Caco-2 (cell line): ENCODE results near the gene HRH2. TPM values are rescaled to one million over a fixed set of nuclear protein-coding genes. Genes with fewer than 3 reads are reported as not detected.
A peak's percentile ranks its signal among the peaks of the same experiment; 100 is the strongest.

Experiments used
- BruUV-seq: library from RNA; stranded (reverse); fragments of 400-500 nt; replicated peaks from 2 replicates; lab custom pipeline; 2021; lab: Mats Ljungman, UMichigan
- CTCF ChIA-PET: fragments of 300-600 bp; sonication (Branson Sonifier 250); formaldehyde crosslinking; loops from one replicate; lab custom pipeline; 2022; ENCODE audit warnings: antibody characterized with exemption; lab: Charles Lee
- POLR2A ChIA-PET: fragments of 300-600 bp; sonication (Branson Sonifier 250); formaldehyde crosslinking; loops from one replicate; lab custom pipeline; 2022; ENCODE audit warnings: antibody characterized with exemption; lab: Charles Lee
- DNase-seq, 2 experiments: peaks; one replicate each; pipeline versions ENCODE4 v3.0.0 to v3.0.0-alpha.2; 2020 to 2022
- H3K27me3 ChIP-seq: replicated peaks from 2 replicates; pipeline ENCODE4 v1.6.0; 2011; ENCODE audit warnings: low read length; ENCODE audit not compliant: control insufficient read depth, insufficient read depth
- H3K36me3 ChIP-seq: 2 replicates; pipeline ENCODE4 v1.5.1; 2011; ENCODE audit warnings: low read length; ENCODE audit not compliant: control insufficient read depth, insufficient read depth
- H3K4me1 ChIP-seq: fragments of 250-450 bp; sonication (Bioruptor Pico); 2 replicates; pipeline ENCODE4 v1.5.1; 2020; ENCODE audit warnings: mild to moderate bottlenecking
- H3K4me3 ChIP-seq: 2 replicates; pipeline ENCODE4 v1.5.1; 2011; ENCODE audit warnings: low read depth, mild to moderate bottlenecking, control low read depth, low read length
- H3K9me3 ChIP-seq: fragments of 250-450 bp; sonication (Bioruptor Pico); 2 replicates; pipeline ENCODE4 v1.5.1; 2020; ENCODE audit warnings: mild to moderate bottlenecking, moderate library complexity
- H3K27ac Mint-ChIP-seq: one replicate; pipeline ENCODE4 v1.8.0; 2022; ENCODE audit warnings: mixed read lengths; ENCODE audit not compliant: unreplicated experiment
- H3K27me3 Mint-ChIP-seq: one replicate; pipeline ENCODE4 v1.8.0; 2022; ENCODE audit warnings: mixed read lengths; ENCODE audit not compliant: insufficient read depth, unreplicated experiment
- H3K36me3 Mint-ChIP-seq: one replicate; pipeline ENCODE4 v1.8.0; 2022; ENCODE audit warnings: mild to moderate bottlenecking, mixed read lengths; ENCODE audit not compliant: insufficient read depth, unreplicated experiment
- H3K4me1 Mint-ChIP-seq: one replicate; pipeline ENCODE4 v1.8.0; 2022; ENCODE audit warnings: low read depth, mixed read lengths; ENCODE audit not compliant: unreplicated experiment
- H3K4me3 Mint-ChIP-seq: one replicate; pipeline ENCODE4 v1.8.0; 2022; ENCODE audit warnings: mild to moderate bottlenecking, moderate library complexity, mixed read lengths; ENCODE audit not compliant: unreplicated experiment
- H3K9me3 Mint-ChIP-seq: one replicate; pipeline ENCODE4 v1.8.0; 2022; ENCODE audit warnings: mixed read lengths; ENCODE audit not compliant: unreplicated experiment
- intact Hi-C: fragments of 100-400 bp; cut with micrococcal nuclease; formaldehyde crosslinking; loops from one replicate; pipeline ENCODE4 v1.10.0; 2022; ENCODE audit not compliant: unreplicated experiment
- total RNA-seq: library from RNA; stranded (reverse); gene quantifications from 2 replicates; pipeline ENCODE4 v1.2.3, GENCODE V29; 2022
- TF ChIP-seq, protein P1 (sequence below), 2 experiments: fragments of 200-600 bp in 1 of 2; IDR thresholded peaks; 1 replicate in 1 of 2; 2 replicates in 1 of 2; pipeline versions ENCODE4 v1.5.1 to v1.8.0; 2011 to 2022; ENCODE audit warnings: antibody characterized with exemption in 1 of 2, control low read depth in 1 of 2, inconsistent platforms in 1 of 2, low read depth in 1 of 2, low read length in 1 of 2, mild to moderate bottlenecking in 1 of 2, moderate library complexity in 1 of 2; ENCODE audit not compliant: insufficient read depth in 1 of 2, severe bottlenecking in 1 of 2, unreplicated experiment in 1 of 2

HRH2 gene
- total RNA-seq, 1 experiment from 2014 or later, result not detected

DNA sequence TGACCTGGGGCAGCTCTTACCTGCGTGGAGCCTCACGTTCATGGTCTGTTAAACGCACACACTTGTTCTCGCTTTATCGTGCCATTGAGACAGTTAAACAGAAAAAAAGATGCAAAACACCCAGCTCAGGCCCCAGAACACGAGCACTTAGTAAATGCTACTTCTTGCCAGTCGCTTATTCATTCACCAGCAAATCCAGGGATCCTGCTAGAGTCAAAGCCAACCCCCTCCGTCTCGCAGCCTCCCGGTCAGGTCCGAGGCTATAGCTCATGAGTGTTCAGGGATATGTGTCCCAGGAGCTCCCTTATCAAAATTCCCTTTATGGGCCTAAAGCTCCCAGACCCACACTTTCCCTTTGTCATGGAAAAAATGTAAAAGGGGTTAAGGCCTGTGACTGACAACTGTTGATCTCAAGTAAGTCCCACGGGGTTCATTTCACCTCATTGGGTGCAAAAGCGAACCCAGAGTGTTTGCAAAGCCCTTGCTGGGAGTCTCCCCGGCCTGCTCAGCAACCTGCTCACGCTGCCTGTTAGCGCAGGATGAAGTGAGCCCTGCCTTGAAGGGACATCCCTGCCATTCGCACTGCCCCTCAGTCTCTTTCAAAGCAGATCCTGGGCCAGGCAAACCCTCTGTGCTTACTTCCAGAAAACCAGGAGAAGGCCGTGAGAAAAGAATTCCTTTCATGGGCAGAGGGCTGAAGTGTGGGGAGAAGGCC lies 40.7 kb downstream of the HRH2 start:
- Histone ChIP-seq H3K9me3 (no peaks in the 10 kb centered on the region), H3K27me3 (no peaks in the 10 kb centered on the region), H3K36me3 (no peaks in the 10 kb centered on the region), H3K4me3 (no peak overlapping the region), H3K4me1 (0 out of 2 replicates have a peak, but pooled peaks cover 4% of the 10 kb centered on the region)
- Mint-ChIP-seq H3K9me3 (peaks cover 10% of the 10 kb centered on the region), H3K36me3 (peaks cover 6% of the 10 kb centered on the region), H3K4me1 (peaks cover 7% of the 10 kb centered on the region), H3K27me3 (peaks cover 4% of the 10 kb centered on the region), H3K4me3 (no peak overlapping the region), H3K27ac (peak overlapping the region; percentile 43)
- ChIA-PET CTCF (no interaction called here), POLR2A (no interaction called here)
- intact Hi-C loops, result no loop called here
- no TSS peak for BruUV-seq
- TF ChIP-seq, protein P1, sequence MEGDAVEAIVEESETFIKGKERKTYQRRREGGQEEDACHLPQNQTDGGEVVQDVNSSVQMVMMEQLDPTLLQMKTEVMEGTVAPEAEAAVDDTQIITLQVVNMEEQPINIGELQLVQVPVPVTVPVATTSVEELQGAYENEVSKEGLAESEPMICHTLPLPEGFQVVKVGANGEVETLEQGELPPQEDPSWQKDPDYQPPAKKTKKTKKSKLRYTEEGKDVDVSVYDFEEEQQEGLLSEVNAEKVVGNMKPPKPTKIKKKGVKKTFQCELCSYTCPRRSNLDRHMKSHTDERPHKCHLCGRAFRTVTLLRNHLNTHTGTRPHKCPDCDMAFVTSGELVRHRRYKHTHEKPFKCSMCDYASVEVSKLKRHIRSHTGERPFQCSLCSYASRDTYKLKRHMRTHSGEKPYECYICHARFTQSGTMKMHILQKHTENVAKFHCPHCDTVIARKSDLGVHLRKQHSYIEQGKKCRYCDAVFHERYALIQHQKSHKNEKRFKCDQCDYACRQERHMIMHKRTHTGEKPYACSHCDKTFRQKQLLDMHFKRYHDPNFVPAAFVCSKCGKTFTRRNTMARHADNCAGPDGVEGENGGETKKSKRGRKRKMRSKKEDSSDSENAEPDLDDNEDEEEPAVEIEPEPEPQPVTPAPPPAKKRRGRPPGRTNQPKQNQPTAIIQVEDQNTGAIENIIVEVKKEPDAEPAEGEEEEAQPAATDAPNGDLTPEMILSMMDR (IDR thresholded peaks at IDR 0.05; ENCODE audit: insufficient read depth in 1 of 2, low read depth in 1 of 2, low read length in 1 of 2, severe bottlenecking in 1 of 2, unreplicated experiment in 1 of 2), result no peak
- DNase-seq, result no peak

DNA sequence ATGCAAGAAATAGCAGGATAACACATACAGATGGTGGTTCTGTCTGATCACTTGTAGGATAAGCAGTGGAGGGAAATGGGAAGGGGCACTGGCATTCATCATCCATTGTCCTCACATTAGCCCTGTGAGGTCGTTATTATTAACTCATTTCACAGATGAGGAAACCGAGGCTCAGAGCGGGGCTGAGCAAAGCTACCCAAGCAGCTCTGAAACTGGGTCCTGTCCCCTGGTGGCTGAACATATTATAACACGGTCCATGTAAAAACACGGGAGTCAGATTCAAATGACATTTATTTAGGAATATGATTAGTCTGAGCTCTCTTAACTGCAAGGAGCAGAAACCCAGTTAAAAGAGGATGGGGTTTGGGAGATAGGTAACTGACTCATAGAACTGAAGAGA lies 43.1 kb downstream of the HRH2 start:
- Mint-ChIP-seq H3K4me3 (no peak overlapping the region), H3K27me3 (peaks cover 4% of the 10 kb centered on the region), H3K36me3 (peaks cover 6% of the 10 kb centered on the region), H3K4me1 (peaks cover 7% of the 10 kb centered on the region), H3K9me3 (peaks cover 10% of the 10 kb centered on the region), H3K27ac (no peak overlapping the region)
- Histone ChIP-seq H3K4me1 (peaks cover 7% of the 10 kb centered on the region), H3K36me3 (no peaks in the 10 kb centered on the region), H3K9me3 (no peaks in the 10 kb centered on the region), H3K4me3 (no peak overlapping the region), H3K27me3 (no peaks in the 10 kb centered on the region)
- DNase-seq, result peak in 1 of 2 experiments; percentile 27
- CTCF ChIA-PET, result interaction anchor here (1.0 to 1.3 kb wide), 5 partner anchors 12 to 169 kb away, joined by 3 to 6 read pairs (median 5); no protein-coding TSS in a partner anchor
- TF ChIP-seq, protein P1 (IDR thresholded peaks at IDR 0.05; ENCODE audit: insufficient read depth in 1 of 2, low read depth in 1 of 2, low read length in 1 of 2, severe bottlenecking in 1 of 2, unreplicated experiment in 1 of 2), result peak; percentile 16 to 32
- POLR2A ChIA-PET, result interaction anchor here (0.7 kb wide), 1 partner anchor 1808 kb away, joined by 3 read pairs; no protein-coding TSS in a partner anchor
- BruUV-seq, result no TSS peak
- intact Hi-C loops, result no loop called here

DNA sequence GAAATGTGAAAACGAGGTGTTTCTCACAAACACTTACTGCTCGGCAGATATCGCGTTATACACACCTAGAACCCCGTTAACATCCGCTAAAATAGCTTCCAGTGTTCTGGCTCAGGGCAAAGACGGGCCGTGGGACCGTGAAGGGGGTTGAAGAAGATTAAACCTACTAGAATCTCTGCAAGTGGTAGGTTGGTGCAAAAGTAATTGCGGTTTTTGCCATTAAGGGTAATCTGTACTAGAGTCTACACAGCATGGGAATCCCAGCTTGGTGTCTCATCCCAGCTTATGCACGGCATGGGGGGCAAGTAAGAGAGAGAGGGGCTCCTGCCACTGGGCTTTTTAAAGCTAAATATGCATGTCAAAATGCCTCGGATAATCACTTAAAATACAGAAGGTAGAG lies 43.9 kb downstream of the HRH2 start:
- H3K4me1 Mint-ChIP-seq, result peaks cover 12% of the 10 kb centered on the region
- DNase-seq, result no peak
- peaks cover 10% of the 10 kb centered on the region for H3K9me3 Mint-ChIP-seq
- ChIA-PET POLR2A (interaction anchor here (0.6 kb wide), 1 partner anchor 167 kb away, joined by 4 read pairs; no protein-coding TSS in a partner anchor), CTCF (interaction anchor here (1.1 to 1.2 kb wide), 2 partner anchors 17 to 168 kb away, joined by 5 to 6 read pairs; no protein-coding TSS in a partner anchor)
- intact Hi-C loops, result no loop called here
- no peak overlapping the region for H3K27ac Mint-ChIP-seq
- Histone ChIP-seq H3K4me3 (no peak overlapping the region), H3K27me3 (no peaks in the 10 kb centered on the region), H3K36me3 (no peaks in the 10 kb centered on the region), H3K4me1 (peaks cover 10% of the 10 kb centered on the region), H3K9me3 (no peaks in the 10 kb centered on the region)
- no TSS peak for BruUV-seq
- peaks cover 6% of the 10 kb centered on the region for H3K36me3 Mint-ChIP-seq
- H3K27me3 Mint-ChIP-seq, result peaks cover 4% of the 10 kb centered on the region
- TF ChIP-seq, protein P1 (IDR thresholded peaks at IDR 0.05; ENCODE audit: insufficient read depth in 1 of 2, low read depth in 1 of 2, low read length in 1 of 2, severe bottlenecking in 1 of 2, unreplicated experiment in 1 of 2), result no peak
- H3K4me3 Mint-ChIP-seq, result no peak overlapping the region
